ENCODE data around the gene ABCA9.
"Not testable (repeated sequence)": the region's sequence is repeated elsewhere in the genome, so short reads cannot be mapped to it uniquely, and the experiment has no call there.

Gene ABCA9

DNA sequence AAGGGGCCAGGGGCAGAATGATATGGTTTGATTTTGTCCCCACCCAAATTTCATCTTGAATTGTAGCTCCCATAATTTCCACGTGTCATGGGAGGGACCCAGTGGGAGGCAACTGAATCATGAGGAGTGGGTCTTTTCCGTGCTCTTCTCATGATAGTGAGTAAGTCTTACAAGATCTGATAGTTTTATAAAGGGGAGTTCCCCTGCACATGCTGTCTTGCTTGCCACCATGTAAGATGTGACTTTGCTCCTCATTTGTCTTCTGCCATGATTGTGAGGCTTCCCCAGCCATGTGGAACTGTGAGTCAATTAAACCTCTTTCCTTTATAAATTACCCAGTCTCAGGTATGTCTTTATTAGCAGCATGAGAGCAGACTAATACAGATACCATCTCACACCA is 101.6 kb downstream of the ABCA9 start:
- DNase-seq (ENCODE audit: insufficient read length, low spot score), result not testable (repeated sequence)
- FAIRE-seq, result peak; percentile 53

DNA sequence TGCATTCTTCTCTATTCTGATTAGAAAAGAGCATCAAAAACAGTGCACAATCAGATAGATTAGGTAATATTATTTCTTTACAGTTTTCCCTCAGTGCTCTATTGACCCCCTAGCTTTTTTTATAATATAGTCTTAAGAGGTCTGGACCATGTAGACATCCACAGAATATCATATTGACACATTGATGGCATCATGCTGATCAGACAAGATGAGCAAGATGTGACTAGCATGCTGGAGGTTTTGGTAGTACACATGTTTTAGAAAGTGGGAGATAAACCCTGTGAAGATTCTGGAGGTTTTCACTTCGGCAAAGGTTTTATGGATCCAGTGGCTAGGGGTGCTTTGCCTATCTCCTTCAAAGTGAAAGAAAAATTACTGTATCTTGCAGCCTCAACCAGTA is 102.8 kb downstream of the ABCA9 start:
- DNase-seq (ENCODE audit: insufficient read length, low spot score) (no peak), FAIRE-seq (no peak)

DNA sequence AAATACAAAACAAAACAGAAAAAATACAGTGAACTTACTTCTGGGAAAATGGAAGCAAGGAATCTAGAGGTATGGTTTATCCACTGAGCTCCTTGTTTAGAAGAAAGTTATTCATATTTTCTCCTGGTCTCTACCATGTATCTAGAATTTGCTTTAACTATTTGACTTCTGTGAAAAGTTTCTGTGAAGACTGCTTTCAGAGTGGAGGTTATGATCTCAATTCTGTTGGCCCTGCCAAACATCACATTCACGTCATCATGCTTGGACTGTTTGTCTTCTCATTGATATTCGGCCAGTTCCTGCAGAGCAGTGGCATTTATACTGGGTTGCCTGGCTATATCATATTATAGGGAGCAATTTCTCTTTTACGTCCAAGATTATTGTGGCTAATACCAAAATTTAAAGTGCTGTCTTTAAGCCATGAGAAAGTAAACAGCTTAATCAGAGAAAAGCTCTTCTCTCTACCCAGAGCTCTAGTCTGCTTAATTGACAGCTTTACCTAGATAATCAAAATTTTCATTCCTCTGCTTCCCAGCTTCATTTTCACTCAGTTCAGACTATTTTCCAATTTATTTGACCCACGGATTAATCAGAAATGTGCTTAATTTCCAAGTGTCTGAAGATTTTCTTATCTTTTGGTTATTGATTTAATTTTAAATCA is 105.4 kb downstream of the ABCA9 start, which contains the start of gene ABCA8:
ABCA8 (minus strand) TSS at position 212 of the 661 bp plus-strand sequence. CDS start 13,358 bp downstream, outside the sequence.
- DNase-seq (ENCODE audit: insufficient read length, low spot score) (no peak), FAIRE-seq (no peak)

DNA sequence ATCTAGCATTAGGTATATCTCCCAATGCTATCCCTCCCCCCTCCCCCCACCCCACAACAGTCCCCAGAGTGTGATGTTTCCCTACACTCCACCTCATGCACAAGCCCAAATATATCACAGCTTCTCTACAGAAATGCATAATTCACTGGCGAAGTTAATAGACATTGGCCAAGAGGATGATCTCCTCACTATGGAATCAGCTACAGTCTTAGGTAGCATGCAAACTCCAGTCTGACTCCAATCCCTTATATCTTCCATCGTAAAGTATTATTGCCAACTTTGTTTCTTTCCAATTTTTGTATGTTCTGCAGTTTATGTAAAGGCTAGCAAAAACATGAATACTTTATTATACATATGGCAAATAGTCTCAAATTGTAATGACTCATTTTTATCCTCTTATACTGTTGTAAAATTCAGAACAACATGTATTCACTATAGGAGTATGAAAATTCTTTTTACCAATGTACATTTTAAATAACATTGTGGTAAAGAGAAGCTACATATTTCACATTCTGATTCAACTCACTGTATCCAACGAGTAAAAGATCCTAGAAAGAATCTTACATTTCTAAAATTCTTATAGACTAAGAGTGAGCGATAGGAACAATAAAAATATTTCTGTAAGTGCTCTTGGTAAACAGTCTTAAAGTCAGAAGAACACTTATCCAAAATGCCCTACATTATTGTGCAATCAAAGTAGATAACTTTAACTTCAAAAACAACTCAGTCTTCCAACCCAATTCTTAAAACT is 106.4 kb downstream of the ABCA9 start:
- DNase-seq (ENCODE audit: insufficient read length, low spot score) (no peak), FAIRE-seq (no peak)

DNA sequence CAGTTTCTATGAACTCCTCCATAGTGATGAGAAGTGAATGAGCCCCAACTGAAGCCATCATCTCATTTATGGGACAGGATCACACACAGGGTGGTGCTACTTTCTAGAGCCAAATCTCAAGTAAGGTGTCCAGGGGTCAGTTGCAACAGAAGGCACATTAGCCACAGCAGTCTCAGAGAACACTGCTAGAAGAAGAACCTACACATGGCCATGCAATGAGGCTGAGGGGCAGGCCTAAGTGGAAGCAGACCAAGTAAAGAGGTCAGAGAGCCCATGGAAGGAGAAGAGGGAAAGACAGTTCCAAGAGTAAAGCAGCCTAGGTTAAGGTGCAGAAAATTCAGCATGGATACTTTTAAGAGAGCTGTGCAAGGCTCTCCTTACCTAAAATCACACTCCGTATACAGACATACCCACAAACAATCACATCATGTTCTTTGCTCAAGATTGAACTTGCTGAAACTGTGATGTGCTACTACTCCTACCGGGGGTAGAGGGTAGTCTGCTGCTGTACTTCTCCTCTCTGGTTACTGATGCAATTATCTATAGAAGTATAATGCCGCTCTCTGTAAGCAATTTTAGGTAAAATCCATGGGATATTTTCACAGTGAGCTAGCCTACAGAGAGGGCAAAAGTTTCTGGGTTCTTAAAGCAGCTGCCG is 107.3 kb downstream of the ABCA9 start:
- no peak for DNase-seq (ENCODE audit: insufficient read length, low spot score)
- no peak for FAIRE-seq

DNA sequence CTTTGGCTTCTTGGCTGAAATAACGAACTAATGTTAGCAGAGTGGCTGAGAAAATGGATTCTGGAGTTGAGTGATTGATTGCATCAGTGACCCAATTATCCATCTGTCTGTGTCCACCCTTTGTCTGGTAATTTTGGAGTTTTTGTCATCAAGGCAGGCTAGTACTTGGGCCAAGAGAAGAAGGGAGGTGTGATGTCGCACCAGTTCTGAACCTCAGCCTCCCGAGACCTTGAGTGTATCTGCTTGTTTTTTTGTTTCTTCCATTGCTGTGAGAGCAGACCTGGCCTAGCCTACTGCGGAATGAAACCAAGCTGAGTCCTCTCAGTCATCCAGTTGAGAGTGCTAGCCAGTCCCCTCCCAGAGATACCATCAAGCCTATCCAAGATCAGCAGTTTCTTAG is 110.0 kb downstream of the ABCA9 start:
- FAIRE-seq, result no peak
- DNase-seq (ENCODE audit: insufficient read length, low spot score), result no peak

DNA sequence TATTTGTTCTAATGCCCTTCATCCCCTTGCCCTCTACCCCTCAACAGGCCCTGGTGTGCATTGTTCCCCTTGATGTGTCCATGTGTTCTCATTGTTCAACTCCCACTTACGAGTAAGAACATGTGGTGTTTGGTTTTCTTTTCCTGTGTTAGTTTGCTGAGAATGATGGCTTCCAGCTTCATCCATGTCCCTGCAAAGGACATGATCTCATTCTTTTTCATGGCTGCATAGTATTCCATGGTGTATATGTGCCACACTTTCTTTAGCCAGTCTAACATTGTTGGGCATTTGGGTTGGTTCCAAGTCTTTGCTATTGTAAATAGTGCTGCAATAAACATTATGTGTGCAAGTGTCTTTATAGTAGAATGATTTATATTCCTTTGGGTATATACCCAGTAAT is 112.9 kb downstream of the ABCA9 start:
- FAIRE-seq; DNase-seq (ENCODE audit: insufficient read length, low spot score): not testable (repeated sequence)

DNA sequence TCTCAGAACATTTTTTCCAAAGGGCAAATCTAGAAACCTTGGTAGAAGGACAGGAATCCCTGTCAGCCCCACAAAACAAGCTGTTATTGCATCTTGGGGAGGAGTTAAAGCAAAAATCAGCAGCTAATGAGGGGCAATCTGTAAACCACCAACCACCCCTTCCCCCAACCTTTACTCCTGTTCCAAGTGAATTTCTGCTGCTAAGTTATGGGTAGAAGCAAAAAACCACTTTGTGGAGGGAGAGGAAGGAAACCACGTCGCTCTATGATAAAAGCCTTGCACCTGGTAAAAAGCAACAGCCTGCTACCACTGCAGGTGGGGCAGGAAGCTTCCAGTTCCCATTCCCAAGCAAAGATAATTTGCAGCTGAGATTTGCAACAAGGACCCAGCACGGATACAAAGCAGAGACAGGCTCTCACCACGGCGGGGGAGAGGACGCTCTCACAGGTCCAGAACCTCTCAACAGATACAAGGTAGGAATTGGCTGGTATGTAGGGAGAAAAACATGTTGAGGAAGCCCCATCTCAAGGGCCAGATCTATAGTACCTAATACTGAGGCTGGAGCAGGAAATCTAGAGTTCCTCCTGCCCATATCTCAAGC is 116.2 kb downstream of the ABCA9 start:
- FAIRE-seq (no peak), DNase-seq (ENCODE audit: insufficient read length, low spot score) (no peak)

DNA sequence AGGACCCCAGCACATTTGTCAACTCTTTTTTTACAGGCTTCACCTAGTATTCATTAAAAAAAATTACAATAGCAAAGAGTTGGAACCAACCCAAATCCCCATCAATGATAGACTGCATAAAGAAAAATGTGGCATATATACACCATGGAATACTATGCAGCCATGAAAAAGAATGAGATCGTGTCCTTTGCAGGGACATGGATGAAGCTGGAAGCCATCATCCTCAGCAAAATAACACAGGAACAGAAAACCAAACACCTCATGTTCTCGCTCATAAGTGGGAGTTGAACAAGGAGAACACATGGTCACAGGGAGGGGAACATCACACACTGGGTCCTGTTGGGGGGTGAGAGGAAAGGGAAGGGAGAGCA is 116.9 kb downstream of the ABCA9 start:
- FAIRE-seq, result not testable (repeated sequence)

DNA sequence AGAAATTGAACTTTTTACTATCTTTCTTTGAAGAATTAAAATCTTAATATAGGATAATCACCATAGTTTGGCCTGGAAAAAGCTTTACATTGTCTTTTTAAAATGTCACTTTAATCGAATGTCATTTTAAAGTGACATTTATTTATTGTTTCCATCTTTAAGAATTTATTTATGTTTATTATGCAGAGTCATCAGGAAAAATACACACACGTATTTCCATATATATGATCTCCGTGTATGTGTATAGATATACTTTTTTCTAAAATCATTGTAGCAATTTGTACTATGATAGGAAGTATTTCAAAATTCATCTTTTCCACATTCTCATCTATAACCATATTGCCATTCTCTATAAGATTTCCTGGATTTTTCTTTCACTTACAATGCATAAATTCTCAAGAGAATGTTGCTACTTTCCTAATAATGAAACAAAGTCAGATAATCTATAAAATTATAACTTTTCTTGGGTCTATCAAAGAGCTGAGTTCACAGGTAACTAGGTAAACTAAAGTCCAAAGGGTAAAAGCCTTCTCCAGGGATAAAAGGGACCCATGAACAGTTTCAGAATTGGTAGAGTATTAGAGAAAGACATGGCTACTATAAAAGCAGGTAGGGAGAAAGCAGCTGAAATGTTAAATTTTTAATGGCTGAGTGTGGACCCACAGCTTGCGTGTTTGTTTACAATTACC is 117.5 kb downstream of the ABCA9 start:
- FAIRE-seq (no peak), DNase-seq (ENCODE audit: insufficient read length, low spot score) (no peak)

More for the DNA sequence above, 116.9 kb downstream of the ABCA9 start:
- DNase-seq (ENCODE audit: insufficient read length, low spot score), result not testable (repeated sequence)

DNA sequence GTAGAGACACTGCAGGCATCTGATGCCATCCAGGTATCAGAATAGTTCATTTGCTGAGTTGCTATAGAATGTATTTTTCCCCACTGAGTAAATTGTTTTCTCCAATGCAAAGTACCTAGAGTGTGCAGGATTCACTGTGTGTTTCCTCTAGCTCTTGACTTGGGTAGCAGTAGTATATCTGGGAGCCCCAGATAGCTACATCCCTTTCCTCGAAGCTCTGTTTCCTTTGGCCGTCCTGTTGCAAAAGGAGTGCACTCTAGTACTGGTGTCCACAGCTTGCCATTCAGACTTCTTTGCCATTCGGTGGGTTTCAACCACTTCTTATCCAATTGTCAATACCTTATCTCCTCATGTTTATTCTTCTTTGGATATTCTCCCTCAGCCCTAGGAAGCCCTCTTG is 118.3 kb downstream of the ABCA9 start:
- no peak for FAIRE-seq
- DNase-seq (ENCODE audit: insufficient read length, low spot score), result no peak

DNA sequence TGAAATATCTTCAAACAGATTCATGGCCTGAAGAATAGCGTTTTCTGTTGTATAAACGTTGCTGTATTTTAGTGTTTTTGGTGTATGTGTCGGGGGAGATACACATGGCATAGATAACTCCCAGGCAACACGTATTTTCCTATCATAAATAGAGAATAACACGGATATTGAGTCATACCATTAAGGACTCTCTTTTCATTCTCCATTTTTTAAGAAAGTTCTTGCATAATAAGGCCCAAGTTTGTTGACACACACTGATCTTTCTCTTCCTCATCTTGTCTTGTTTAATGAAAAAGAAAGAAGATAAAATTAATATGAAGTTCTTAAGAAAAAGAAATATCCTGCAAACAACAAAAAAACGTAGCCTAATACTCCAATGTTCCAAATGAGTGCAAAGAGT is 119.0 kb downstream of the ABCA9 start:
- no peak for DNase-seq (ENCODE audit: insufficient read length, low spot score)
- FAIRE-seq, result no peak

DNA sequence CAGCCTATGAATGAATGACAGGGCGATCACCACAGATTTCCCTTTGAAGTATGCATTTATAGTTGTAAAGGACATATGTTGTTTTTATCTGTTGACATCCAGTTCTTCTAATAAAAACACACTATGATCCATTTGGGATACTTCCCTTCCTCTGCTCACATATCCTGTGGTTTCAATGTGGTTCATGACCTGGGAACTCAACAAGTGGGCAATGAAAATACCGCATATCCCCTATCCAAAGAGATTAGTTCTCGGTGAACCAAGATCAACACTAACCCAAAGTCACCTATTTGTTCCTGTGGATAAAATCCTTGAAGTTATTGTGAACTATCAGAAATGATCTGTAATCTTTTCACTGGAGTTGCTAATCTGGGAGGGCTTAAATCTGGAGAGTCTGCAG is 121.5 kb downstream of the ABCA9 start:
- FAIRE-seq, result no peak

DNA sequence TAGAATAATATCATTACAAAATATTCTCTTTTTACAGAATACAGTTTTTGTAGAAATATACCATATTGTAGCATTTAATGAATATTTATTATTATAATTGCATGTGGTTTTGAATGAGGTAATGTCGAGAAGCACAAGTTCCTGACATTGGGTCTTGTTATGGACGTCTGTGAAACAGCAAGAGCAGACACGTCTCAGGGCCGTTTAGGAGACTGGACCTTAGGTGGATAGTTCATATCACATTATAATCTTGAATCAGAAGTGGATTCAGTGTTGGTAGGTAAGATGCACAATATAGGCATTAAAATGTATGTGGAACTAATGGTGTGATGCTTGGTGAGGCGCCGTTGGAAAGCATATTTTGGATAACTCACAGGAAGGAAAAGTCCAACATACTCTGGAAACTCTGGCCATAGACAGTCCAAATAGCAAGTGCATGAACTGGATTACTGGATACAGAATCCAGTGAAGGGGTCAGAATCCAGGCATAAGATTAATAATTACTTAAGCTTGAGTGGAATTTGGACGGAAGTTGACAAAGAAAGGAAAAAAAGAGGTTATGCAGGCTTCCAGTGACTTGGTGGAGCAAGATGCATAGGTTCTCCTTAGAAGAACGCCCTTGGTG is 122.7 kb downstream of the ABCA9 start:
- FAIRE-seq (no peak), DNase-seq (ENCODE audit: insufficient read length, low spot score) (no peak)

More for the DNA sequence above, 121.5 kb downstream of the ABCA9 start:
- DNase-seq (ENCODE audit: insufficient read length, low spot score), result no peak

DNA sequence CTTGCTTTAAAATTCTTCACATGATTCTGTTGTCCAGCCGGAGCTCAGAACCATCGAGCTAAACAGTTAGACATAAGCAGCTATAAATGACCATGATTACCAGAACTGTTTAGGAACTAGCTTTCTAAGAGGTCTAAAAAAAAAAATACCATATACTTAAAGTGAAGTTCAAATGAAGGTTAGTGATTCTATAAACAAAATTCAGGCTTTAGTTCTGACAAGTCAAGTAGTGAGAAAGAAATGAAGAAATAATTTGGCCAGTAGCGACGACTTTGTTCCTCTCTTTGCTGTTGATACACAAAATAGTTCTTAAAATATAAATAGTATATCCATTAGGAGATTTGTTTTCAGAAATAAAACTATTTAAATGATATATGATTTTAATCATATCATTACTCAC is 133.2 kb downstream of the ABCA9 start:
- no peak for FAIRE-seq
- no peak for DNase-seq (ENCODE audit: insufficient read length, low spot score)

DNA sequence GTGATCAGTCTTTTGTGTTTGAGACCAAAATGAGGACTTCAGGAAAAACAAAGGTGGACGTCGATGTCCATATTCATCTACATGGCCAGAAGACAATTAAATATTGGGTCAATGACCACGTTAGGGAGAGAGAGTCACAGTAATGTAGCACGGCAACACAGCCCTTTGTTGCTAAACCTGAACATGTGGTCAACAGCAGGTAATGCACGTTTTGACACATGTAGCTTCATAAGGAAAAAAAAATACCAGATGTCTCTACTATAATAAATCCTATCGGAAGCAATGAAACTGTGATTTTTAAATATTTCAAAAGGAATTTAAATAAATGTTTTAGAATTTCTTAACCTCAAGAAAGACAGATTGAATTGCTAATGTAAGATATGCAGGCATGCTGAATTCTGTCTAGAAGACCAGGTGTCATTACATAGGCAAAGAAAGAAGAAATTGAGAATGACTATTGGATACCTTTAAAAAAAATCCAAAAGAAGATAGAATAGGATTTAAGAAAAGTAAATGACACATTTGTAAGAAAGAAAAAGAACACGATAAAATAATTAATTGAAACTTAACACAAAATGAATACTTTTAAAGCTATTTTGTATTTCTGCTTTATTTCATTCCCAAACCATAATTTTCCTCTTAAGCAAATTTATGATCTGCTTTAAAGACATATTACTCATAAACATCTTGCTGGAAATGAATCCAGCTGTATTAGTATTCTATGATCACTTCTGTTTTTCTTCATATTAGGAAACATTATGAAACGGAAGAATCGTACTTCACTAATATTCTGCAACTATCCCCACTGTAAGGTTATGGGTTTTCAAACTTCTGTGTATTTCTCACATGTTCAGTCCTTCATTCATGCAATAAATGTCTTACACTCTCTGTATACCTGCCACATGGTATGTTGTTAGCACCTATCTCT is 135.7 kb downstream of the ABCA9 start:
- DNase-seq (ENCODE audit: insufficient read length, low spot score) (no peak), FAIRE-seq (no peak)

Measured in GM19239 (cell line).